GM23248 (cell line): ENCODE results near the gene WBP1L.

Source experiments
- EZH2 ChIP-seq: fragments of 200-600 bp; sonication (generic); IDR thresholded peaks from 2 replicates; pipeline ENCODE4 v1.6.1; 2018; ENCODE audit warnings: antibody characterized with exemption, mild to moderate bottlenecking; ENCODE audit not compliant: insufficient read depth, poor library complexity, severe bottlenecking
- EZH2phosphoT487 ChIP-seq: fragments of 200-600 bp; sonication (generic); IDR thresholded peaks from 2 replicates; pipeline ENCODE4 v1.6.1; 2018; ENCODE audit warnings: antibody characterized with exemption, moderate library complexity, mild to moderate bottlenecking, low read depth; ENCODE audit not compliant: insufficient read depth

- TF ChIP-seq EZH2 (no peak), EZH2phosphoT487 (no peak)
Measured at GRCh38 chr10:102729029-102730026, 14.4 kb upstream of the WBP1L start.
